Breast epithelium (tissue), 3 donors: ENCODE results near the gene SNX18.

Experiments used
- CTCF ChIP-seq, 3 donors: fragments of 450-650 bp; IDR thresholded peaks; one replicate each; pipeline ENCODE4 v1.5.1; 2016 to 2017; ENCODE audit warnings: antibody characterized with exemption in 3 of 3, mild to moderate bottlenecking in 3 of 3, moderate library complexity in 3 of 3
- POLR2A ChIP-seq: fragments of 450-650 bp; IDR thresholded peaks from one replicate; pipeline ENCODE4 v1.6.1; 2016; ENCODE audit warnings: antibody characterized with exemption, mild to moderate bottlenecking, moderate library complexity
- POLR2AphosphoS5 ChIP-seq, 3 donors: sonication (generic); formaldehyde crosslinking; IDR thresholded peaks; one replicate each; pipeline ENCODE4 v1.6.1; 2017; ENCODE audit warnings: antibody characterized with exemption in 3 of 3

- TF ChIP-seq POLR2A (no peak), POLR2AphosphoS5 (IDR thresholded peaks at IDR 0.05) (no peak), CTCF (IDR thresholded peaks at IDR 0.05) (no peak)
Observed at GRCh38 chr5:54548565-54548964, 31.0 kb downstream of the SNX18 start.
